ENCODE results near the gene DUSP8. TPM values are rescaled to one million over a fixed set of nuclear protein-coding genes. Genes with fewer than 3 reads are reported as not detected.

DUSP8 gene
- total RNA-seq, 1 experiment from 2014 or later = 0.24 TPM

Other genes starting within 250 kb of the DUSP8 start
- gene BRSK2, start 182.3 kb downstream of the DUSP8 start, total RNA-seq (2014; rRNA removed; shearing (Covaris generic)) = not detected in 2 replicates
- 15.1 and 24.3 TPM in 2 replicates for gene MOB2, start 85.5 kb downstream of the DUSP8 start, total RNA-seq (2014; rRNA removed; shearing (Covaris generic))
- not detected in 2 replicates for gene KRTAP5-1, start 13.0 kb upstream of the DUSP8 start, total RNA-seq (2014; rRNA removed; shearing (Covaris generic))
- gene KRTAP5-2, start 26.0 kb upstream of the DUSP8 start, total RNA-seq (2014; rRNA removed; shearing (Covaris generic)) = not detected in 2 replicates
- not detected in 2 replicates for gene KRTAP5-3, start 36.2 kb upstream of the DUSP8 start, total RNA-seq (2014; rRNA removed; shearing (Covaris generic))
- not detected in 2 replicates for gene KRTAP5-4, start 49.9 kb upstream of the DUSP8 start, total RNA-seq (2014; rRNA removed; shearing (Covaris generic))
- not detected in 2 replicates for gene KRTAP5-5, start 57.5 kb upstream of the DUSP8 start, total RNA-seq (2014; rRNA removed; shearing (Covaris generic))
- gene KRTAP5-6, start 124.9 kb upstream of the DUSP8 start, total RNA-seq (2014; rRNA removed; shearing (Covaris generic)) = not detected in 2 replicates
- 4.3 and 6.6 TPM in 2 replicates for gene IFITM10, start 178.3 kb upstream of the DUSP8 start, total RNA-seq (2014; rRNA removed; shearing (Covaris generic))
- gene CTSD, start 191.7 kb upstream of the DUSP8 start, total RNA-seq (2014; rRNA removed; shearing (Covaris generic)) = 383 and 388 TPM in 2 replicates

All from RPMI7951 (cell line).